ENCODE results near the gene IRAK2.
A peak's percentile ranks its signal among the peaks of the same experiment; 100 is the strongest.
"Not testable (repeated sequence)": the region's sequence is repeated elsewhere in the genome, so short reads cannot be mapped to it uniquely, and the experiment has no call there.

IRAK2 gene, protein sequence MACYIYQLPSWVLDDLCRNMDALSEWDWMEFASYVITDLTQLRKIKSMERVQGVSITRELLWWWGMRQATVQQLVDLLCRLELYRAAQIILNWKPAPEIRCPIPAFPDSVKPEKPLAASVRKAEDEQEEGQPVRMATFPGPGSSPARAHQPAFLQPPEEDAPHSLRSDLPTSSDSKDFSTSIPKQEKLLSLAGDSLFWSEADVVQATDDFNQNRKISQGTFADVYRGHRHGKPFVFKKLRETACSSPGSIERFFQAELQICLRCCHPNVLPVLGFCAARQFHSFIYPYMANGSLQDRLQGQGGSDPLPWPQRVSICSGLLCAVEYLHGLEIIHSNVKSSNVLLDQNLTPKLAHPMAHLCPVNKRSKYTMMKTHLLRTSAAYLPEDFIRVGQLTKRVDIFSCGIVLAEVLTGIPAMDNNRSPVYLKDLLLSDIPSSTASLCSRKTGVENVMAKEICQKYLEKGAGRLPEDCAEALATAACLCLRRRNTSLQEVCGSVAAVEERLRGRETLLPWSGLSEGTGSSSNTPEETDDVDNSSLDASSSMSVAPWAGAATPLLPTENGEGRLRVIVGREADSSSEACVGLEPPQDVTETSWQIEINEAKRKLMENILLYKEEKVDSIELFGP

DNA sequence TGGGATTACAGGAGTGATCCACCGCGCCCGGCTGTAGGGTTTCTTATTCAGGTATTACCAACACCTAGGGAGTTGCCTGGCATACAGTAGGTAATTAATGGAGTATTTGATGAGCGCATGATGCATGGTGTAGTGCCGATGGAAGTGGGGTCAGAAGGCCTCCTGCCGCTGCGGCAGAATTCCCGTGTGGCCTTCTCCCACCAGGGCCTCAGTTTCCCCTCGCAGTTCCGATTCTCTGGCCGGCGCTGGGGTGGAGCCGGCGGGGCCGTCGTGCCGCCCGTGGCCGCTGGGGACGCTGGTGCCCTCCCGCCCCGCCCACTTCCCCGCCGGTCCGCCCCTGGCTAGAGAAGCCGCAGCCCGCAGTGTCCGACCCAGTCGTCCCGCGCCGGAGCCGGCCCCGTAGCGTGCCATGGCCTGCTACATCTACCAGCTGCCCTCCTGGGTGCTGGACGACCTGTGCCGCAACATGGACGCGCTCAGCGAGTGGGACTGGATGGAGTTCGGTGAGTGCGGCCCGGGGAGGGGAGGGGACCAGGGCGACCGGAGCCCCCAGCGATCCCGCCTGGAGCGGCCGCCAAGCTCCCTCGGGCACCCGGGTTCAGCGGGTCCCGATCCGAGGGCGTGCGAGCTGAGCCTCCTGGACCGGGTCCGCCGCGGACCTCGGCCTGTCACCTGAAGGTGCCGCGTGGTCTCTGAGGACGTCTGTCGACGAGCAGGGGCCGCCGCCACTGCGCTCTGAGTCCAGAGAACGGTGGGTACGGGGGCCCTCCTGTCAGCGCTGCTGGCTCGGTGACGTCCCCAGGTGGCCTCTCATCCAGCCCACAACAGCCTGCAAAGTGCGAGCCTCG, at the start of gene IRAK2:
Gene IRAK2, plus strand, starts transcription at position 374 of the 848 bp plus-strand sequence. Its CDS starts 36 bp downstream, at position 410.
- peak in 2 of 3 donors; percentile 30 to 61 for DNase-seq (ENCODE audit: low read depth in 3 of 3)

DNA sequence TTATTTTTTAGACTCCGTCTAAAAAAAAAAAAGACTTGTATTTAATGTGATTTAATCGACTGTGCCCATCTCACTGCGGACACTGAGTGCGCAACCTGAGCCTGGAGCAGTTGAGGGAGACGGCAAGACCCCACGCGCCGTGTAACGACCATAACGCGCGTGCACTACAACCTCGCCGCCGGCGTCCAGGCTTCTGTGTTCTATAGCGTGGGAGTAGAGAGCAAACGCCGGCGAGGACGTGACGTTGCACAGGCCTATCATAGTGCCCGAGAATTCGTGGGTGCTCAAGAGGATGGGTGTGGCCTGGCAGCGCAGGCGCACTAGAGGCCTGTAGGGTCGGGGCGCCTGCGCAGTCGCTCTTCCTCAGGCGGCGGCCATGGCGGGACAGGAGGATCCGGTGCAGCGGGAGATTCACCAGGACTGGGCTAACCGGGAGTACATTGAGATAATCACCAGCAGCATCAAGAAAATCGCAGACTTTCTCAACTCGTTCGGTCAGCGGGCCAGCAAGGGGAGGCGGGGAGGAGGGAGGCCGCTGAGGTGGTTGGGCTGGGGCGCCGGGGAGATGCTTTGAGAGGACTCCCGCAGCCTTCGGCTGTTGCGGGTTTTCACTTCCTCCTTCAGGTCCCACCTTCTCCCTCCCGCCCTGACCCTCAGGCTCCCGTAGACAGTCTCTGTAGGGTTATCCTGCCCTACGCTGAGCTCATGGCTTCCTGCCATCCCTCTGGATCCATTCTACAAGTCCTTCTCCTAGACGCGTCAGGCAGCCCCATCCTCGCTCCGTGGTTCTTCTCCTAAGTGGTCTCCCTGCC, 49.2 kb upstream of the IRAK2 start, which contains the start of gene BRK1:
Gene BRK1, plus strand, starts transcription at position 350 of the 812 bp plus-strand sequence. Its CDS starts 27 bp downstream, at position 377.
- DNase-seq (ENCODE audit: low read depth in 3 of 3) = peak; percentile 89 to 92 (median 91)

DNA sequence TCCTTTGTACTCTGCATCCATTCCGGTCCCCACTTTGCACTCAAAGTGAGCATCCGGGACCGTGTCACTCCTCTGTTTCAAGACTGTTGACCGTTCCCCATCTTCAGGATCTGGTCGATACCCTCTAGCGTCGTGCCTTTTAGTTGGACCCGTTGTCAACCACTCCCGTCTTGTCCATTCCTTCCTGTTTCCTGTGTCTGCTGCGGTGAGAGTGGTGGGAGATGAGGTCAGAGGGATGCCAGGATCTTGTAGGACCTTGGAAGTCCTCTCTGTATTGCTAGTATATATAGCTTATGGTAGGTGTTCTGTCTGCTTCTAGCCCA, 48.6 kb upstream of the IRAK2 start:
- DNase-seq (ENCODE audit: low read depth in 3 of 3) = no peak

DNA sequence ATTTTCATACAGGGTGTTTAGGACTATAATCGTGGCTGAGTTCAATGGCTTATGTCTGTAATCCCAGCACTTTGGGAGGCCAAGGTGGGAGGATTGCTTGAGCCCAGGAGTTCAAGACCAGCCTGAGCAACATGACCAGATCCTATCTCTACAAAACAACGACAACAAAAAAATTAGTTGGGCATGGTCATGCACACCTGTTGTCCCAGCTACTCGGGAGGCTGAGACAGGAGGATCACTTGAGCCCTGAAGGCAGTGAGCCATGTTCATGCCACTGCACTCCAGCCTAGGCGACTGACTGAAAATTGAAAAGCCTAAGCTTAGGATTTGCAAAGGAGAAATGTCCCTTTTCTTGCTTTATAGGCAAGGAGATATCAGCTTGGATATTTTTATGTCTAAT, 47.8 kb upstream of the IRAK2 start:
- no peak for DNase-seq (ENCODE audit: low read depth in 3 of 3)

DNA sequence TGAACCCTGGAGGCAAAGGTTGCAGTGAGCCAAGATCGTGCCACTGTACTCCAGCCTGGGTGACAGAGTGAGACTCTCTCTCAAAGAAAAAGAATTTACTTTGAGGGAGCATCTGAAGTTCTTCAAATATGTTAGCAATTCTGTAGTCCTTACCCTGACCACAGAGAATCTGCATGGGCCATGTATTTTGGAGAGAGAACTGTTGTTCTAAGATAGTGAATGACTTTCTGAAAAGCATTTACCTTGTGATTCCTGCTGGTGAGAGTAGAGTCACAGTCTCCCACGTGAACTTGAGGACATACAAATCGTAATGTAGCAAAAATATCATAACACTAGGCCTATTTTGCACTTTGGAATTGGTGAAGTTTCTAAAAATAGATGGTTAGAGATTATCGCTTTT, 45.3 kb upstream of the IRAK2 start:
- DNase-seq (ENCODE audit: low read depth in 3 of 3) = no peak

DNA sequence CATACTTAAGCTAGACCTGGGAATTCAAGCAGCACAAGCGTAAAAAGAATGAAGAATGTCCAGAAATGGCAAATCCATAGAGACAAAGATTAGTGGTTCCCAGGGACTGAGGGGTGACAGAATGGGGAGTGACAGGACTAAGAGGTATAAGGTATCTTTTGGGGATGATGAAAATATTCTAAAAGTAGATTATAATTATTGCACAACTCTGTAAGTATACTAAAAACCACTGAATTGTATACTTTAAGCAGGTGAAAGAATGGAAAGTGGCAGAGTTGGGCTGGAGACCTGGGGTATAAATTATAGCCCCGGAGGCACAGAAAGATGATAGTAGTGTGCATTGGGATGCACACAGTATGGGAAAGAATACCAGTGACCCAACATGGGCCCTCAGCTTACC, 43.7 kb upstream of the IRAK2 start:
- DNase-seq (ENCODE audit: low read depth in 3 of 3) = no peak

DNA sequence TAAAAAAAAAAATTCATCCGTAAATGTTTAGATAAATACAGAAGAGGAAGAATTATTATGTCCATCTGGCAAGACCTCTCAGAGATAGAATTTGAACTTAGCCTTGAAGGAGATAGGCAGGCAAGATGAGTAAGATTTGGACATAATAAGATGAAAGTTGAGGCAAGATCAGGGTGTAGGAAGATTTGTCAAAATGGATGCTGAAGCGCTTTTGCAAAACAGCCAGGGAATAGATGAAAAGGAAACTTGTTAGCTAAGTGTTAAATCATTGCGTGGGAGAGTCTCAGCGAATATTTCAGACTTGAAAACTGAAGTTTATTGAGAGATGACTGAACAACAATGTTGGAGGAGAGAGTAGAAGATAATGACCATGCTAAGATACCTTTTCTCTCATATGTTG, 42.0 kb upstream of the IRAK2 start:
- no peak for DNase-seq (ENCODE audit: low read depth in 3 of 3)

DNA sequence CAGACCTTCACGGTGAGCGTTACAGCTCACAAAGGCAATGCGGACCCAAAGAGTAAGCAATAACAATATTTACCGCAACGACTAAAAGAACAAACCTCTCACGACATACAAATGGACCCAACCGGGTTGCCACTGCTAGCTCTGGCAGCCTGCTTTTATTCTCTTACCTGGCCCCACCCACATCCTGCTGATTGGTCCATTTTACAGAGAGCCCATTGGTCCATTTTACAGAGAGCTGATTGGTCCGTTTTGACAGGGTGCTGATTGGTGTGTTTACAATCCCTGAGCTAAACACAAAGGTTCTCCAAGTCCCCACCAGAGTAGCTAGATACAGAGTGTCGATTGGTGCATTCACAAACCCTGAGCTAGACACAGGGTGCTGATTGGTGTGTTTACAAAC, 28.8 kb upstream of the IRAK2 start:
- DNase-seq (ENCODE audit: low read depth in 3 of 3) = not testable (repeated sequence)

DNA sequence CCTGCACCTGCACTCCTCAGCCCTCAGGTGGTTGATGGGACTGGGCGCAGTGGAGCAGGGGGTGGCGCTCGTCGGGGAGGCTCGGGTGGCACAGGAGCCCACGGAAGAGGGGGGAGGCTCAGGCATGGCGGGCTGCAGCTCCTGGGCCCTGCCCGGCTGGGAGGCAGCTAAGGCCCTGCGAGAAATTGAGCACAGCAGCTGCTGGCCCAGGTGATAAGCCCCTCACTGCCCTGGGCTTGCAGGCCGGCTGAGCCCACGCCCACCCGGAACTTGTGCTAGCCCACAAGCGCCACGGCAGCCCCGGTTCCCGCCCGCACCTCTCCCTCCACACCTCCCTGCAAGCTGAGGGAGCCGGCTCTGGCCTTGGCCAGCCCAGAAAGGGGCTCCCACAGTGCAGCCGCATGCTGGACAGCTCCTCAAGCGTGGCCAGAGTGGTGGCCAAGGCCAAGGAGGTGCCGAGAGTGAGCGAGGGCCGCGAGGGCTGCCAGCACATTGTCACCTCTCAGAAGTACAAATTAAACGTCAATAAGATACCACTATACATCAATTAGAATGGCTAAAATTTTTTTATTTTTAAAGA, 28.2 kb upstream of the IRAK2 start:
- no peak for DNase-seq (ENCODE audit: low read depth in 3 of 3)

DNA sequence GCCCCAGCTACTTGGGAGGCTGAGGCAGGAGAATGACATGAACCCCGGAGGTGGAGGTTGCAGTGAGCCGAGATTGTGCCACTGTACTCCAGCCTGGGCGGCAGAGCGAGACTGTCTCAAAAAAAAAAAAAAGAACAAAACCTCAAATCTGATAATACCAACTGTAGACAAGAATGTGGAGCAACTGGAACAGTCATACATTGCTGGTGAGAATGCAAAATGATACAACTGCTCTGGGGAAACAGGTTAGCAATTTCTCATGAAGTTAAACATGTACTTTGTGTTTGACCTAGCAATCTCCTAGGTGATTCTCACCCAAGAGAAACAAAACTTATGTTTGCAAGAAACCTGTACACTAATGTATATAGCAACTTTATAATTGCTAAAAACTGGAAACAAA, 27.5 kb upstream of the IRAK2 start:
- DNase-seq (ENCODE audit: low read depth in 3 of 3) = no peak

DNA sequence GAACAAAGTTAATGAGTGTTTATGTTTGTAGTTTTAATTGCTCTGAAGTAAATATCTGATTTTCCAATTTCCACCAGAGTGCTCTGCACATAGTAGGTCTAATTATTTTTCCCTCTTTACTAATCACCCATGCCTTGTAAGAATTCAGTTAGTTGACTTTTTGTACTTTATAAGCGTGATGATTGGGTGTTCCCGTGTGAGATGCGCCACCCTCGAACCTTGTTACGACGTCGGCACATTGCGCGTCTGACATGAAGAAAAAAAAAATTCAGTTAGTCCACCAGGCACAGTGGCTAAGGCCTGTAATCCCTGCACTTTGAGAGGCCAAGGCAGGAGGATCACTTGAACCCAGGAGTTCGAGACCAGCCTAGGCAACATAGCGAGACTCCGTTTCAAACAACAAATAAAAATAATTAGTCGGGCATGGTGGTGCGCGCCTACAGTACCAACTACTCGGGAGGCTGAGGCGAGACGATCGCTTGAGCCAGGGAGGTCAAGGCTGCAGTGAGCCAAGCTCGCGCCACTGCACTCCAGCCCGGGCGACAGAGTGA, 23.6 kb upstream of the IRAK2 start:
- DNase-seq (ENCODE audit: low read depth in 3 of 3) = no peak

DNA sequence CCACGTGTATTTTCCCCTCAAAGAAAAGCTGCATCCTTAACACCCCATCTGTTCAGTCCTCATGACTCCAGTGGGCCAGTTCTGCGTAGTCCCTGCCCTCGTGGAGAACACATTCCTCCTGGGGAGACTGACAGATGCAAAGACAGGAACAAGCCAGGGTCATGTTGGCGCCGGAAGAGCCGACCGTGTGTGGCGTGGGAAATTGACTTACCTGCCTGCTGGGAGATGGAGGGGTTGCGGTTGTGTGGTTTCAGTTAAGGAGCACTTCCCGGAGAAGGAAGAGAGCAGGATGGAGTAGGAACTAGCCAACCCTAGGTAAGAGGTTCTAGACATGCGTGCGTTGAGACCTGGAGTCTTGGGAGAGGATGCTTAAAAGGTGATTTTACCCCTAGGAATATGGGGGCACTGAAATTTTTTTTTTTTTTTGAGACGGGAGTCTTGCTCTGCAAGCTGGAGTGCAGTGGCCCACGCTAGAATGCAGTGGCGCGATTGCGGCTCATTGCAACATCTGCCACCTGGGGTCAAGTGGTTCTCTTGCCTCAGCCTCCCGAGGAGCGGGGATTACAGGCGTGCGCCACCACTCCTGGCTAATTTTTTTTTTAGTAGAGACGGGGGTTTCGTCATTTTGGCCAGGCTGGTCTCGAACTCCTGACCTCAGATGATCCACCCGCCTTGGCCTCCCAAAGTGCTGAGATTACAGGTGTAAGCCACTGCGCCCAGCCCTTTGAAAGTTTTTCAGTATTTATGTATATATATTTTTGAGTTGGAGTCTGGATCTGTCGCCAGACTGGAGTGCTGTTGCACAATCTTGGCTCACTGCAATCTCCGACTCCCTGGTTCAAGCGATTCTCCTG, 21.8 kb upstream of the IRAK2 start:
- peak in 1 of 3 donors; percentile 8 for DNase-seq (ENCODE audit: low read depth in 3 of 3)

DNA sequence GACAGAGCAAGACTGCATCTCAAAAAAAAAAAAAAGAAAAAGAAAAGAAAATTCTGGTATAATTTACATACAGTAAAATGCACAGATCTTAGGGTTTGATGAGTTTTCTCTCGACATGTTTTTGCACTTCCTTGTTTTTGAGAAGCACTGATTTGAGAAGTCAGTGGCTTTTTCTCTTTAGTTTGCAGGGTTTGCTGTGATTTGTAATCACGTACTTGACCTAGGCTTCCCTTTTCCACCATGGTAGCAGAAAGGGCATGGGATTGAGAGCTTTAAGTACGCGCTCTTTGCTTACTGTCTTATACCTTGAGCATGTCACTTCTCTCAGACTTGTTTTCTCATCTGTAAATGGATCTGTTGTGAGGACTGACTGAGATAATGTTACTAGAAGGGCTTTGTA, 19.0 kb upstream of the IRAK2 start:
- no peak for DNase-seq (ENCODE audit: low read depth in 3 of 3)

DNA sequence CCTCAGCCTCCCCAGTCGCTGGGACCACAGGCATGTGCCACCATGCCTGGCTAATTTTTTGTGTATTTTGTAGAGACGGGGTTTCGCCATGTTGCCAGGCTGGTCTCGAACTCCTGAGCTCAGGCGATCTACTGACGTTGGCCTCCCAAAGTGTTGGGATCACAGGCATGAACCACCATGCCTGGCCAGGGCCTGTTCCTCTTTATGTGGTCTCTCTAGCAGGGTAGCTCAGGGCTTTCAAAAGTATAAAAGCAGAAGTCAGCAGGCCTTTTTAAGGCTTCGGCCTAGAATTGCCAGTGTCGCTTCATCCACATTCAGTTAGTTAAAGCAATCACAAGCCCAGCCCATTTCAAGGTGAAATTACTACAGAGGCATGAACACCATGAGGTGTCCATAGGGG, 15.5 kb upstream of the IRAK2 start:
- DNase-seq (ENCODE audit: low read depth in 3 of 3) = no peak

DNA sequence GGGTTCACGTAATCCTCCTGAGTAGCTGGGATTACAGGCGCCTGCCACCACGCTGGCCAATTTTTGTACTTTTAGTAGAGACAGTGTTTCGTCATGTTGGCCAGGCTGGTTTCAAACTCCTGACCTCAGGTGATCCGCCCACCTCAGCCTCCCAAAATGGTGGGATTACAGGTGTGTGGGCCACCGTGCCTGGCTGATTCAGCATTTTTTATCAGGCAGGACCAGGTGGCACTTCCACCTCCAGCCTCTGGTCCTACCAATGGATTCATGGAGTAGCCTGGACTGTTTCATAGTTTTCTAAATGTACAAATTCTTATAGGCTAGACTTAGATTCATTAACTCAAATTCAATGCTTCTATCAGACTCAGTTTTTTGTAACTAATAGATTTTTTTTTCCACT, 13.7 kb upstream of the IRAK2 start:
- DNase-seq (ENCODE audit: low read depth in 3 of 3) = no peak

DNA sequence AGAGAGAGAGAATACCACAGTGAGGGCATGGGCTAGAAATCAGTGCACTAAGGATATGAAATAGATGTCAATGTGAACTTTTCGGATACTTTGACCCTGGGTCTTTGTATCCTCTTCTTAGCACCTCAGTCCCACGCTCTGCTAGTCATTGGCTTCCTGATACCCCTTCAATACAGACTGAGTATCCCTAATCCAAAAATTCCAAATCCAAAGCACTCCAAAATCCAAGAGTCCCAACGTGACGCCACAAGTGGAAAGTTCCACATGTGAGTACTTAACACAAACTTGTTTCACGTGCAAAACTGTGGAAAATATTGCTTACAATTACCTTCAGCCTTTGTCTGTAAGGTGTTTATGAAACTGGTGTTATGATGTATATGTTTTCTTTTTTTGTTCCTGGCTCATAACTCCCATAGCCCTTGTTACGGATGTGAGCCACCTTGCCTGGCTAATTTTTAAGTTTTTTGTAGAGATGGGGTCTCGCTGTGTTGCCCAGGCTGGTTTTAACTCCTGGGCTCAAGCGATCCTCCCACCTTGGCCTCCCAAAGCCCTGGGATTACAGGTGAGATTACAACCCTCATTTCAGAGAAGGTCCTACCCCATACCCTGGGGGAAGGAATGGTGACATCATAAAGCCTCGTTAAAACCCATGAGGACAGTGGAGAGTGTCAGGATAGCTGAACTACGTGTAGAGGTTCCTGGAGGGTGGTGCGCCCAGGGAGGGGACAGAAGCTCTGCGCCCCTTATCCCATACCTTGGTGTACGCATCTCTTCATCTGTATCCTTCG, 10.2 kb upstream of the IRAK2 start:
- DNase-seq (ENCODE audit: low read depth in 3 of 3) = no peak

DNA sequence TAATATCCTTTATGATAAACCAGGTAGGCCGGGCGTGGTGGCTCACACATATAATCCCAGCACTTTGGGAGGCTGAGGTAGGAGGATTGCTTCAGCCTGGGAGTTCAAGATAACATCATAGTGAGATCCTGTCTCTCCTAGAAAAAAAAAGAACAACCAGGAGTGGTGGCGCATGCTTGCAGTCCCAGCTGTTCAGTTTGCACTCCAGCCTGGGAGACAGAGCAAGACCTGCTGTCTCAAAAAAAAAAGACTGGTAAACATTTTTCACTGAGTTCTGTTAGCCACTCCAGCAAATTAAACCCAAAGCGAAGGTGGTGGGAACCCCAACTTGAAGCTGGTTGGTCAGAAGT, 9.6 kb upstream of the IRAK2 start:
- no peak for DNase-seq (ENCODE audit: low read depth in 3 of 3)

DNA sequence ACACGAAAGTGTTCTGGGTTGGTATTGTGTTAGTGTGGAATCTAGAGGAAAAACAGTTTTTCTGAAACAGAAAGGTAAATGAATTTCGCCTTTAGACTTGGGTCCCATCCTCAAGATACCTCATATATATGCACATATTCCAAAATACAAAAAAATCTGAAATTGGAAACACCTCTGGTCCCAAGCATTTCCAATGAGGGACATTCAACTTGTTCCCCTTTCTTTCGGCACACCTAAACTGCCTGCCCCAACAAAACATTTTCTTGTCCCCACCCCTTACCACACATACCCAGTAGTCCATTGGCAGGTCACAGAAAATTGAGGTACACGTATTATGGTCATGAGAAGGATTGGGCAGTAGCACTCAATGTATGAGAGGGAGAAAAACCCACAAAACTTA, 9.1 kb upstream of the IRAK2 start:
- no peak for DNase-seq (ENCODE audit: low read depth in 3 of 3)

DNA sequence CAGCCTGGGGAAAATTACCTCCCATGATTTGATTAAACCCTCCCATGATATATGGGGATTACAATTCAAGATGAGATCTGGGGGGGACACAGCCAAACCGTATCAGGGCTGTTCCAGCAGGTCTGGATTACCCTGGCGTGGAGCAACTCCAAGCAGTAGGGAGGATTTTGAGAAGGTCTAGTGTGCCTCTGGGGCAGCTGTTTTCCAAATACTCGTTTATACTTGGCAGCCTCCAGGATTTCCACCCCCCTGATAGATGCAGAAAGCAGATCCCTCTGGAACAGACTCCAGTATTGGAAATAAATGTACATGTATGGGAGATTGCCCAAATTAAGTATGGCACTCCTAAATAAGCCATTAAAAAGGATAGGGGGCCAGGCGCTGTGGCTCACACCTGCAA, 7.7 kb upstream of the IRAK2 start:
- no peak for DNase-seq (ENCODE audit: low read depth in 3 of 3)
